Ascending aorta (tissue), 2 donors: ENCODE measurements around the gene BTD. TPM values are rescaled to one million over a fixed set of nuclear protein-coding genes. Genes with fewer than 3 reads are reported as not detected.

ENCODE experiments used
- DNase-seq, 2 donors: peaks; one replicate each; pipeline ENCODE4 v3.0.0-alpha.2; 2019; ENCODE audit warnings: low spot score in 2 of 2
- H3K27ac ChIP-seq, 2 donors: fragments of 200-600 bp; sonication (generic); one replicate each; pipeline ENCODE4 v1.5.1; 2016 to 2017; ENCODE audit warnings: mild to moderate bottlenecking in 1 of 2
- H3K27me3 ChIP-seq: fragments of 200-600 bp; sonication (generic); one replicate; pipeline ENCODE4 v1.5.1; 2017
- H3K36me3 ChIP-seq, 2 donors: fragments of 200-600 bp; sonication (generic); one replicate each; pipeline ENCODE4 v1.5.1; 2016
- H3K4me1 ChIP-seq, 2 donors: fragments of 200-600 bp; sonication (generic); one replicate each; pipeline ENCODE4 v1.5.1; 2016 to 2017; ENCODE audit warnings: mild to moderate bottlenecking in 1 of 2
- H3K4me3 ChIP-seq, 2 donors: fragments of 200-600 bp; sonication (generic); one replicate each; pipeline ENCODE4 v1.5.1; 2016 to 2017; ENCODE audit warnings: mild to moderate bottlenecking in 1 of 2
- H3K9me3 ChIP-seq, 2 donors: fragments of 200-600 bp; sonication (generic); one replicate each; pipeline ENCODE4 v1.5.1; 2016
- intact Hi-C: fragments of 100-400 bp; cut with DNase I; formaldehyde crosslinking; loops from one replicate; pipeline ENCODE4 v1.15.1; 2023
- total RNA-seq: library from RNA; depleted of rRNA; stranded (reverse); fragments of >200 nt; gene quantifications from one replicate; pipeline ENCODE4 v1.1.0, GENCODE V29; 2016
- TF ChIP-seq, protein P1 (sequence below), 3 experiments: fragments of 200-600 bp in 2 of 3; fragments of 450-650 bp in 1 of 3; sonication (generic) in 2 of 3; IDR thresholded peaks; one replicate each; pipeline ENCODE4 v1.5.1; 2016 to 2019; ENCODE audit warnings: antibody characterized with exemption in 3 of 3, mild to moderate bottlenecking in 1 of 3, moderate library complexity in 1 of 3

Gene BTD
- total RNA-seq, 1 donor from 2014 or later, result 11.8 TPM

DNA sequence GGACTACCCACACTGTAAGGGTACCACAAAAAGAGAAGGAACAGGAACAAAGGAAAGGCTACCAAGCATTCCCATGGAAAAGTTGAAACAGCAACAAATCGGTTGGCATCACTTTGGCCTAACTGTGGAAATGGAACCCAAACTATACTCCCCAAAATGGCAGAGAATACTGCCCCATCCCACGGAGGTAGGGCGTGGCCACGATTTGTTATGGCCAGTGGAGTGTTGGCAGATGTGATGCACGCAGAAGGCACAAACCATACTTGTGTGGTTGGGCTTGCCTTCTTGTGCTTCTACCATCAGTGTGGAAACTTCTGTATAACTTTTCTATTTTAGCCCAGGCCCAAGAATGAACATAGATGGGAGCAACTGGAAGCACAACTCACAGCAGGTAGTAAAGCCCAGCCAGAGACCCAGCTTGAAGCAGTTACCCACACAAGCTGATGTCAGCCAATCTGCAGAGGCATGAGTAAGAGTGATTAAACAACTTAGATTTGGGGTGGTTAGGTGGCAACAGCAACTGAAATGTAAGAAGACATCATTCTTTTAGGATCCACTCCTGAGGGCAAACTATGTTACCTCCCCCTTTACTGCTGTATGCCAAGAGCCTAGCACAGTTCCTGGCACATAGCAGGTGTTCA lies 64.1 kb downstream of the BTD start:
- Histone ChIP-seq H3K36me3 (peaks cover 2 to 33% of the 10 kb centered on the region in 2 donors), H3K27me3 (no peaks in the 10 kb centered on the region), H3K4me1 (no peaks in the 10 kb centered on the region), H3K4me3 (no peak overlapping the region), H3K27ac (no peak overlapping the region), H3K9me3 (peaks cover 0 to 6% of the 10 kb centered on the region in 2 donors)
- TF ChIP-seq, protein P1, sequence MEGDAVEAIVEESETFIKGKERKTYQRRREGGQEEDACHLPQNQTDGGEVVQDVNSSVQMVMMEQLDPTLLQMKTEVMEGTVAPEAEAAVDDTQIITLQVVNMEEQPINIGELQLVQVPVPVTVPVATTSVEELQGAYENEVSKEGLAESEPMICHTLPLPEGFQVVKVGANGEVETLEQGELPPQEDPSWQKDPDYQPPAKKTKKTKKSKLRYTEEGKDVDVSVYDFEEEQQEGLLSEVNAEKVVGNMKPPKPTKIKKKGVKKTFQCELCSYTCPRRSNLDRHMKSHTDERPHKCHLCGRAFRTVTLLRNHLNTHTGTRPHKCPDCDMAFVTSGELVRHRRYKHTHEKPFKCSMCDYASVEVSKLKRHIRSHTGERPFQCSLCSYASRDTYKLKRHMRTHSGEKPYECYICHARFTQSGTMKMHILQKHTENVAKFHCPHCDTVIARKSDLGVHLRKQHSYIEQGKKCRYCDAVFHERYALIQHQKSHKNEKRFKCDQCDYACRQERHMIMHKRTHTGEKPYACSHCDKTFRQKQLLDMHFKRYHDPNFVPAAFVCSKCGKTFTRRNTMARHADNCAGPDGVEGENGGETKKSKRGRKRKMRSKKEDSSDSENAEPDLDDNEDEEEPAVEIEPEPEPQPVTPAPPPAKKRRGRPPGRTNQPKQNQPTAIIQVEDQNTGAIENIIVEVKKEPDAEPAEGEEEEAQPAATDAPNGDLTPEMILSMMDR (IDR thresholded peaks at IDR 0.05), result no peak
- DNase-seq, result no peak
- intact Hi-C loops, result no loop called here

- Histone ChIP-seq H3K4me1 (no peaks in the 10 kb centered on the region), H3K4me3 (no peak overlapping the region), H3K27me3 (no peaks in the 10 kb centered on the region), H3K9me3 (peaks cover 0 to 6% of the 10 kb centered on the region in 2 donors), H3K27ac (no peak overlapping the region), H3K36me3 (peaks cover 2 to 33% of the 10 kb centered on the region in 2 donors)
- no peak for DNase-seq
- TF ChIP-seq, protein P1 (IDR thresholded peaks at IDR 0.05), result no peak
- intact Hi-C loops, result no loop called here
These were observed 64.7 kb downstream of the BTD start for GRCh38 chr3:15666277-15666676.

GRCh38 chr3:15667484-15667883 lies 65.9 kb downstream of the BTD start:
- no peaks in the 10 kb centered on the region for H3K27me3 ChIP-seq
- TF ChIP-seq, protein P1 (IDR thresholded peaks at IDR 0.05), result no peak
- H3K36me3 ChIP-seq, result peaks cover 2 to 36% of the 10 kb centered on the region in 2 donors
- no peak for DNase-seq
- intact Hi-C loops, result no loop called here
- H3K4me3 ChIP-seq, result no peak overlapping the region
- no peaks in the 10 kb centered on the region for H3K4me1 ChIP-seq
- no peak overlapping the region for H3K27ac ChIP-seq
- peaks cover 0 to 6% of the 10 kb centered on the region in 2 donors for H3K9me3 ChIP-seq

GRCh38 chr3:15673536-15673935 lies 72.0 kb downstream of the BTD start:
- Histone ChIP-seq H3K27ac (no peak overlapping the region), H3K4me1 (no peaks in the 10 kb centered on the region), H3K27me3 (no peaks in the 10 kb centered on the region), H3K4me3 (no peak overlapping the region), H3K36me3 (peaks cover 22 to 68% of the 10 kb centered on the region in 2 donors), H3K9me3 (no peaks in the 10 kb centered on the region)
- TF ChIP-seq, protein P1 (IDR thresholded peaks at IDR 0.05), result no peak
- DNase-seq, result no peak
- intact Hi-C loops, result no loop called here

GRCh38 chr3:15676259-15676658 lies 74.7 kb downstream of the BTD start:
- no peaks in the 10 kb centered on the region for H3K4me1 ChIP-seq
- intact Hi-C loops, result no loop called here
- H3K36me3 ChIP-seq, result peaks cover 30 to 66% of the 10 kb centered on the region in 2 donors
- no peak for DNase-seq
- TF ChIP-seq, protein P1 (IDR thresholded peaks at IDR 0.05), result no peak
- no peaks in the 10 kb centered on the region for H3K27me3 ChIP-seq
- H3K27ac ChIP-seq, result no peak overlapping the region
- H3K4me3 ChIP-seq, result no peak overlapping the region
- H3K9me3 ChIP-seq, result no peaks in the 10 kb centered on the region
